HFF-Myc (cell line): ENCODE data around the gene CD101.

ENCODE experiments used
- DNase-seq: peaks from one replicate; pipeline ENCODE4 v3.0.0-alpha.2; 2011; ENCODE audit warnings: low read depth; ENCODE audit errors: extremely low read depth
- H3K4me3 ChIP-seq: replicated peaks from 2 replicates; pipeline ENCODE4 v1.5.1; 2011; ENCODE audit warnings: low read depth, mild to moderate bottlenecking, control low read depth, low read length
- CTCF ChIP-seq: IDR thresholded peaks from 2 replicates; pipeline ENCODE4 v1.5.1; 2012; ENCODE audit warnings: mild to moderate bottlenecking, low read depth, low read length, control low read depth; ENCODE audit errors: missing control alignments

The CD101 gene, protein sequence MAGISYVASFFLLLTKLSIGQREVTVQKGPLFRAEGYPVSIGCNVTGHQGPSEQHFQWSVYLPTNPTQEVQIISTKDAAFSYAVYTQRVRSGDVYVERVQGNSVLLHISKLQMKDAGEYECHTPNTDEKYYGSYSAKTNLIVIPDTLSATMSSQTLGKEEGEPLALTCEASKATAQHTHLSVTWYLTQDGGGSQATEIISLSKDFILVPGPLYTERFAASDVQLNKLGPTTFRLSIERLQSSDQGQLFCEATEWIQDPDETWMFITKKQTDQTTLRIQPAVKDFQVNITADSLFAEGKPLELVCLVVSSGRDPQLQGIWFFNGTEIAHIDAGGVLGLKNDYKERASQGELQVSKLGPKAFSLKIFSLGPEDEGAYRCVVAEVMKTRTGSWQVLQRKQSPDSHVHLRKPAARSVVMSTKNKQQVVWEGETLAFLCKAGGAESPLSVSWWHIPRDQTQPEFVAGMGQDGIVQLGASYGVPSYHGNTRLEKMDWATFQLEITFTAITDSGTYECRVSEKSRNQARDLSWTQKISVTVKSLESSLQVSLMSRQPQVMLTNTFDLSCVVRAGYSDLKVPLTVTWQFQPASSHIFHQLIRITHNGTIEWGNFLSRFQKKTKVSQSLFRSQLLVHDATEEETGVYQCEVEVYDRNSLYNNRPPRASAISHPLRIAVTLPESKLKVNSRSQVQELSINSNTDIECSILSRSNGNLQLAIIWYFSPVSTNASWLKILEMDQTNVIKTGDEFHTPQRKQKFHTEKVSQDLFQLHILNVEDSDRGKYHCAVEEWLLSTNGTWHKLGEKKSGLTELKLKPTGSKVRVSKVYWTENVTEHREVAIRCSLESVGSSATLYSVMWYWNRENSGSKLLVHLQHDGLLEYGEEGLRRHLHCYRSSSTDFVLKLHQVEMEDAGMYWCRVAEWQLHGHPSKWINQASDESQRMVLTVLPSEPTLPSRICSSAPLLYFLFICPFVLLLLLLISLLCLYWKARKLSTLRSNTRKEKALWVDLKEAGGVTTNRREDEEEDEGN

DNA sequence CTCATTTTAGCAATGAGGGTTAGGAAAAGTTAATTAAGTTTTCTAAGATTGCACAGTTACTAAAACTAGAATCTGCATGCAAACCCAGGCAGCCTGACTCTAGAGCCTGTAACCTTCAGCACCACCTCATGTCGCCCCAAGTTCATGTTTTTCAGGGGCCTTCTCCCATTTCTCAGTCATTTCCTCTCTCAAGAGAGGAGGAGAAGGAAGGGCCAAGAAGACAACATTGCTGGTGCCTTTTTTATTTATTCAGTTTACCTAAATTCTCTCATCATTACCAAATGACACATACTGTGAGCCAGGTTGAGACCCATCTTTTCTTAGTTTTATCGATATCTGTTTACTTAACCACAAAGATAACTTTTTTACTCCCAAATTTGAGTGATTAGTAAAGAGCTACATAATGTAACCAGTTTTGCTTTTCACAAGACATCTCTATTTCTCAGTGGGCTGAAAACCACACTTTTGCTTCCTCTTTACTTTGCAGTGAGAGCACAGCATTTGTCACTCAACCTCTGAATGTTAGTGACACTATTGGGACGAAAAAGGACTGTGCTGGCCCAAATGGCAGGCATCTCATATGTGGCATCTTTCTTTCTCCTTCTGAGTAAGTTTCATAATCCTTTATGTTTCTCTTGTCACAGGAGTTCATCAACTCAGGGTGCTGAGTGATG, at the start of gene CD101:
Gene CD101, plus strand, starts transcription at position 507 of the 674 bp plus-strand sequence. Its CDS starts 58 bp downstream, at position 565.
- no peak for TF ChIP-seq CTCF
- DNase-seq = no peak
- no peak within 1 kb of the TSS for H3K4me3 ChIP-seq

DNA sequence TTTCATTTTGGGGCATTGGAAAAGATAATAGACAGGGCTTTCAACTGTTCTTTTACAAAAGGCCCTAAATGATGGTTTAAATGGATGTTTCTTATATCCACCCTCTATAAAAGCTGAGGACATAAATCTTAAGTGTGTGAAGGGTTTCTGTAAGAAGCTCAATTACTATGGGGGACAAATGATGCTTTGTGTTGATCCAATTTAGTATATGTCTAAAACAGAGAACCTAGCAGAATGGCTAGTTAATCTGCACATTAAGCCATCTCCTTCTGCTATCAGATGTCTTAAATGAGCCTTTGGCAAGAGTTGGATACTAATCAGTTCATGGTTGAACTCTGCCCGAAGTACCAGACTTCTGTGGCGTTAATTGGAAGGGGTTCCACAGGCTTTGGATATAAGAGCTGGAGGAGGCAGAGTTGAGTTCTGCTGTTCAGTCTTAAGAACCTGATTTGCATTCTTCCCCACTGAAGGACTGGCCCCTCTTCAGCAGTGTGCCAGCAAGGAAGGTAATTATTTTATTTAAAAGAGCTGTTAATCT, 48.8 kb upstream of the CD101 start:
- no peak overlapping the region for H3K4me3 ChIP-seq
- no peak for DNase-seq

DNA sequence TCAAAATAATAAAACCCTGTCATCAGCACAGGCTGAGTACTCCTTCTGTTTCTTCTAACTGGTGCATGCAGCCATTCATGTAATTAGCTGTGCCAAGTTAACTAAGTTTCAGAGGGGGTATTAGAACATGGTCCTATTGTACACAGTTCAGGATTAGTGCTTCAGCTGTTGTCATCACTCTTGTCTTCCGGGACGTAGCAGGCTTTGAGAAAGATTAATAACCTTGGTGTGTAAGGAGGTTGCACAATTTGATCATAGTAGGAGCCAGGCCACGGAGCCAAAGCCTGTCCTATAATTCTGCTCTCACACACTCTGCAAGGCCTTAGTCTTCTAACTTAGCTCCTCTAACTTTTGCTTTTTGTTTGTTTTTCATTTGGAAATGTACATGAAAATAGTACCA, 47.1 kb upstream of the CD101 start:
- TF ChIP-seq CTCF = no peak
- no peak overlapping the region for H3K4me3 ChIP-seq
- DNase-seq = no peak

More for the DNA sequence above, 48.8 kb upstream of the CD101 start:
- no peak for TF ChIP-seq CTCF

DNA sequence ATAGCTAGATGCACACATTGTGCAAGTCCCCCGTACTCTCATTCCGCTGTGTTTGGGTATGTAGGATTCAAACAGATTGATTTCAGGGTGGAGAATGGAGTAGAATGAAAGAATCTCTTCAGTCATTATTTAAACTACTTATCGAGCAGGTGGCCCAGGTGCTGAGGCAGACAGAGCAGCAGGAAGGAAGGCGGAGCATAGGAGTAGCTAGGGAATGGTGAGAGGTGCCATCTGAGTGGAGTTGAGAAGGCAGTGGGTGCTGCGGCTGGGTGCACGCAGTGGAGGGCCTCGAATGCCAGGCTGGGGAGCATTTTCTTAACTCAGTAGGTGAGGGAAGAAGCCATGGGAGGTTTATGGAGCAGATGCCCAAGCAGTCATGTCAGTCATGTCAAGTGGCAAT, 45.2 kb upstream of the CD101 start:
- DNase-seq = no peak
- H3K4me3 ChIP-seq = no peak overlapping the region
- no peak for TF ChIP-seq CTCF

DNA sequence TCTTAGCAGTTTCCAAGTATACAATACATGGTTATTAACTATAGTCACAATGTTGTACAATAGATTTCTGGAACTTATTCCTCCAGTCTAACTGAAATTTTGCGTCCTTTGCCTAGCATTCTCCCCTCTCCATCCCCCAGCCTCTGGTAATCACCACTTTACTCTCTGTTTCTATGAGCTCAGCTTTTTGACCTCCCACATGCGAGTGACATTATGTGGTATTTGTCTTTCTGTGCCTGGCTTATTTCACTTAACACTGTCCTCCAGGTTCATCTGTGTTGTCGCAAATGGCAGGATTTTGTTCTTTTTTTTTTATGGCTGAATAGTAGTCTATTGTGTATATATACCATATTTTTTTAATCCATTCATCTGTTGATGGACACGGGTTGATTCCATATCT, 43.9 kb upstream of the CD101 start:
- no peak for DNase-seq
- TF ChIP-seq CTCF = no peak
- H3K4me3 ChIP-seq = no peak overlapping the region

- no peak for DNase-seq
- no peak for TF ChIP-seq CTCF
- H3K4me3 ChIP-seq = no peak overlapping the region
Observed at GRCh38 chr1:116958110-116958509, 43.5 kb upstream of the CD101 start.
